ENCODE results near the gene TMEM132C.

Gene TMEM132C

DNA sequence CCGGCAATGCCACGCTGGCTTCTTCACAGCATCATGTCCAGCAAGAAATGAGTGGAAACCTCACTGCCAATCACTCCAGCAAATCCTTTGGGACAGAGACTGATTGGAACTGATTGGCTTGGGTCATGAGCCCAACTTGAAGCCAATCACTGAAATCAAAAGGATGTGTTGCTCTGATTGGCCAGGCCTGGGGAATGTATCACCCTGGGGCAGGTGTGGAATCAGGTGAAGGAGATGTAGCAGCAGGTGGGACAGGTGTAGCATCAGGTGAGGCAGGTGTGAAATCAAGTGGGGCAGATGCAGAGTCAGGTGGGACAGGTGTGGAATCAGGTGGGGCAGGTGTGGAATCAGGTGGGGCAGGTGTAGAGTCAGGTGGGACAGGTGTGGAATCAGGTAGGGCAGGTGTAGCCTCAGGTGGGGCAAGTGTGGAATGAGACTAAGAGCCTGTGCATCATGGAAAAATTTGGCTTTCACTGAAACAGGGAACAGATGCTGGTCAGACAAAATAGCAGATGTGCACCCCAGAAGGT is 350.4 kb downstream of the TMEM132C start:
- no peak overlapping the region for H3K27ac ChIP-seq
- in situ Hi-C loops (cut with HindIII; ENCODE audit: low pct_ligation_motif_present, low sequenced_read_pairs), result no loop called here
- H3K27me3 ChIP-seq (replicated peaks), result no peaks in the 10 kb centered on the region
- H3K4me3 ChIP-seq (ENCODE audit: low read depth, low read length), result no peak overlapping the region
- TF ChIP-seq, protein P1, sequence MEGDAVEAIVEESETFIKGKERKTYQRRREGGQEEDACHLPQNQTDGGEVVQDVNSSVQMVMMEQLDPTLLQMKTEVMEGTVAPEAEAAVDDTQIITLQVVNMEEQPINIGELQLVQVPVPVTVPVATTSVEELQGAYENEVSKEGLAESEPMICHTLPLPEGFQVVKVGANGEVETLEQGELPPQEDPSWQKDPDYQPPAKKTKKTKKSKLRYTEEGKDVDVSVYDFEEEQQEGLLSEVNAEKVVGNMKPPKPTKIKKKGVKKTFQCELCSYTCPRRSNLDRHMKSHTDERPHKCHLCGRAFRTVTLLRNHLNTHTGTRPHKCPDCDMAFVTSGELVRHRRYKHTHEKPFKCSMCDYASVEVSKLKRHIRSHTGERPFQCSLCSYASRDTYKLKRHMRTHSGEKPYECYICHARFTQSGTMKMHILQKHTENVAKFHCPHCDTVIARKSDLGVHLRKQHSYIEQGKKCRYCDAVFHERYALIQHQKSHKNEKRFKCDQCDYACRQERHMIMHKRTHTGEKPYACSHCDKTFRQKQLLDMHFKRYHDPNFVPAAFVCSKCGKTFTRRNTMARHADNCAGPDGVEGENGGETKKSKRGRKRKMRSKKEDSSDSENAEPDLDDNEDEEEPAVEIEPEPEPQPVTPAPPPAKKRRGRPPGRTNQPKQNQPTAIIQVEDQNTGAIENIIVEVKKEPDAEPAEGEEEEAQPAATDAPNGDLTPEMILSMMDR (IDR thresholded peaks at IDR 0.05; ENCODE audit: low read depth, low read length, missing control alignments), result no peak
- no peak for DNase-seq
- H3K36me3 ChIP-seq (replicated peaks), result no peaks in the 10 kb centered on the region

DNA sequence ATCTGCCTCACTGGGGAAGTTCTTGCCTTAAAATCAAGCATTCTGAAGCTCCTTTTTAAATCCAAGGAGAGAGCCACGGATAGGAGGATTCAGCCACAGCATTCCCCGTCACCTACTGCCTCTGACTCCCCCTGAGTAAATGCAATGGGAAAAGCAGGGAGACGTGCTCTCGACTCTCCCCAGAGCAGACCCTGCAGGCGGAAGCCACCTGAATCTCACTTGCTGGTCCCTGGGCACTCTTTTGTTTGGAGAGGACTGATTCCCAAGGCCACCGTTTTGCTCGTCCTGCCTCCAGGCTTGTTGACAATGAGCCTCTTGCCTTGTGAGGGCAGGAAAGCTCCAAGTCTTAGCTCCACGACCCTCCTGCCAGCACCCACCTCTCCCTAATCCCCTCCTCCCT is 352.3 kb downstream of the TMEM132C start:
- H3K4me3 ChIP-seq (ENCODE audit: low read depth, low read length), result no peak overlapping the region
- H3K27me3 ChIP-seq (replicated peaks), result no peaks in the 10 kb centered on the region
- H3K27ac ChIP-seq, result no peak overlapping the region
- TF ChIP-seq, protein P1 (IDR thresholded peaks at IDR 0.05; ENCODE audit: low read depth, low read length, missing control alignments), result no peak
- no peaks in the 10 kb centered on the region for H3K36me3 ChIP-seq (replicated peaks)
- in situ Hi-C loops (cut with HindIII; ENCODE audit: low pct_ligation_motif_present, low sequenced_read_pairs), result no loop called here
- no peak for DNase-seq

DNA sequence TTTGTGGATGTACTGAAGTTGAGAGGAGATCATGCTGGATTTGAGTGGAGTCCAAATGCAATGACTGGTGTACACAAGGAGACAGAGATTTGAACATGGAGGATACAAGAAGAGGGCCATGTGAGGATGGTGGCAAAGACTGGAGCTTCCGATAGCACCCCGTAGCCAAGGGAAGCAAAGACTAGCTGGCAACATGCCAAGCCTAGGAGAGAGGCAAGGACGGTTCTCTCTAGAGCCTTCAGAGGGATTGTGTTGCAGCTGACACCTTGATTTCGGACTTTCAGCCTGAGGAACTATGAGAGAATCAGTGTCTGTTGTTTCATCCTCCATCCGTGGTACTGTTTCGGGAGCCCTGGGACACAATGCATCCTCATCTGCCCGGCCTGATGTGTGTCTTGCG is 354.3 kb downstream of the TMEM132C start:
- Histone ChIP-seq H3K4me3 (ENCODE audit: low read depth, low read length) (no peak overlapping the region), H3K27me3 (replicated peaks) (no peaks in the 10 kb centered on the region), H3K36me3 (replicated peaks) (no peaks in the 10 kb centered on the region), H3K27ac (no peak overlapping the region)
- TF ChIP-seq, protein P1 (IDR thresholded peaks at IDR 0.05; ENCODE audit: low read depth, low read length, missing control alignments), result no peak
- no peak for DNase-seq
- in situ Hi-C loops (cut with HindIII; ENCODE audit: low pct_ligation_motif_present, low sequenced_read_pairs), result no loop called here

DNA sequence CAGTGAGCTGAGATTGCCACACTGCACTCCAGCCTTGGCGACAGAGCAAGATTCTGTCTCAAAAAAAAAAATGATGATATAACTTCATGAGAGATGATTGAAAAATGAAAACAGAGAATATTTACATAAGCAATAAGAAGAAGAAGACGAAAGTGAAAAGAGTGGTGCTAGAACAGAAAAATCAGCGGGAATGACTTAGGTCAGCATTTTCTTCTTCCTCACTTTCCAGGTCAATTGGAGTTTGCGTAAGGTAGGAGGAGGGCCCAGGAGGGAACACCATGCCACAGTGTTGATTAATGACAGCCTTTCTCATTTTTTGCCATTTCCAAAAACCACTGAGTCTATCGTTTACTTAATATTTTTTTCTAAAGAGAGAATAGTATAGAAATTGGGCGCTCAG is 356.8 kb downstream of the TMEM132C start:
- DNase-seq, result no peak
- TF ChIP-seq, protein P1 (IDR thresholded peaks at IDR 0.05; ENCODE audit: low read depth, low read length, missing control alignments), result no peak
- in situ Hi-C loops (cut with HindIII; ENCODE audit: low pct_ligation_motif_present, low sequenced_read_pairs), result no loop called here
- H3K27me3 ChIP-seq (replicated peaks), result no peaks in the 10 kb centered on the region
- no peak overlapping the region for H3K27ac ChIP-seq
- H3K36me3 ChIP-seq (replicated peaks), result no peaks in the 10 kb centered on the region
- H3K4me3 ChIP-seq (ENCODE audit: low read depth, low read length), result no peak overlapping the region

DNA sequence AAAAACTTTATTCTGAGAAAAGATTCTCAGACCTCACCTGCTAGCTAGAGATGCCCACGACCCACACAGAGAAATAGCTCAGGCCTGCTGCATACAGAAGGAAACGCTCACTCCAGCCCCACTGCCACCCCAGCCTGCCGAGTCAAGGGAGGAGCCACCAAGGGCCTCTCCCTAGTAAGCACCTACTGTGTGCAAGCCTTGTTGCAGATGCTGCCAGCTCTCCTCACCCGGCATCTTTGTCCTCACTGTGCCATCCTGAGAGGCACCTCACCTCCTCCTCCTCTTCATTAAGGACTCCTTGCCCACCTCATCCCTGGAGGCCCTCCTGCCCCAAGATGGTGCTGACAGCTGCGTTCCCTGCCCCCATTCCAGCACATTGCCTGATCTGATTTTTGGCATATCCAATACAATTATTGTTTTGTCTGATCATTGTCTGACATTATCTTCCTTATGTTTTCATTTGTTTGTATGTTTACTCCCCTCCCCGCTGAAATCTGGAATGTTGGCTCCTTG is 359.9 kb downstream of the TMEM132C start:
- TF ChIP-seq, protein P1 (IDR thresholded peaks at IDR 0.05; ENCODE audit: low read depth, low read length, missing control alignments), result no peak
- Histone ChIP-seq H3K27me3 (replicated peaks) (no peaks in the 10 kb centered on the region), H3K4me3 (ENCODE audit: low read depth, low read length) (no peak overlapping the region), H3K36me3 (replicated peaks) (no peaks in the 10 kb centered on the region), H3K27ac (no peak overlapping the region)
- DNase-seq, result no peak
- in situ Hi-C loops (cut with HindIII; ENCODE audit: low pct_ligation_motif_present, low sequenced_read_pairs), result no loop called here

DNA sequence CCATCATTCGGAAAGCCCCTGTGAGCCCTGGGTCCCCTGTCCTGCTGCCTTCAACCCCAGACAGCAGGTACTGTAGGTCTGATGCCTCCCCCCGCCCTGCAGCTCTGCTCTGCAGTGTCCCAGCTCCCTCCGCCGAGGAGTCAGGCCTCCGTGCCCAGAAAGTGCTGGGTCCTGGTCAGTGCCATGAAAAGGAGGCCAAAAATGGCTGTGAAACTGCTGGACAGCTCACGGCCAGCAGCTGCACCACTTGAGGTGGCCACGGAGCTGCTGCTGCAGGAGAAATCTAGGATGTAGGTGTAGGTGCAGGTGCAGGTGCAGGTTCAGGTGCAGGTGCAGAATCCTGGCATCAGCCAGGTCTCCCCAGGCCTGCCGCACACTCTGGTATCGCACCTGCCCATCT is 360.7 kb downstream of the TMEM132C start:
- in situ Hi-C loops (cut with HindIII; ENCODE audit: low pct_ligation_motif_present, low sequenced_read_pairs), result no loop called here
- no peak for DNase-seq
- TF ChIP-seq, protein P1 (IDR thresholded peaks at IDR 0.05; ENCODE audit: low read depth, low read length, missing control alignments), result no peak
- Histone ChIP-seq H3K36me3 (replicated peaks) (no peaks in the 10 kb centered on the region), H3K27ac (no peak overlapping the region), H3K27me3 (replicated peaks) (no peaks in the 10 kb centered on the region), H3K4me3 (ENCODE audit: low read depth, low read length) (no peak overlapping the region)

Data from brain microvascular endothelial cell (primary cell).